Hepatocyte (in vitro differentiated cells): Measurements from ENCODE around the gene ARHGEF4. TPM values are rescaled to one million over a fixed set of nuclear protein-coding genes. Genes with fewer than 3 reads are reported as not detected.
"Not testable (repeated sequence)": the region's sequence is repeated elsewhere in the genome, so short reads cannot be mapped to it uniquely, and the experiment has no call there.

Source experiments
- DNase-seq: peaks from one replicate; pipeline ENCODE4 v3.0.0-alpha.2; 2016; ENCODE audit warnings: low spot score
- H2AFZ ChIP-seq: fragments of 200-600 bp; sonication (generic); 2 replicates; pipeline ENCODE4 v1.6.0; 2016; ENCODE audit warnings: antibody characterized with exemption, mild to moderate bottlenecking
- H3K27ac ChIP-seq: fragments of 200-600 bp; sonication (generic); 2 replicates; pipeline ENCODE4 v1.5.1; 2016; ENCODE audit warnings: mild to moderate bottlenecking
- H3K27me3 ChIP-seq: fragments of 200-600 bp; sonication (generic); 2 replicates; pipeline ENCODE4 v1.6.1; 2016
- H3K36me3 ChIP-seq: fragments of 200-600 bp; sonication (generic); replicated peaks from 2 replicates; pipeline ENCODE4 v1.5.1; 2016; ENCODE audit warnings: low read depth; ENCODE audit not compliant: insufficient read depth
- H3K4me1 ChIP-seq: fragments of 200-600 bp; sonication (generic); 2 replicates; pipeline ENCODE4 v1.5.1; 2016; ENCODE audit warnings: mild to moderate bottlenecking, moderate library complexity; ENCODE audit not compliant: insufficient read depth
- H3K4me2 ChIP-seq: fragments of 200-600 bp; sonication (generic); 2 replicates; pipeline ENCODE4 v1.6.0; 2016
- H3K4me3 ChIP-seq: fragments of 200-600 bp; sonication (generic); 2 replicates; pipeline ENCODE4 v1.5.1; 2016; ENCODE audit warnings: mild to moderate bottlenecking
- H3K79me2 ChIP-seq: fragments of 200-600 bp; sonication (generic); 2 replicates; pipeline ENCODE4 v1.6.0; 2017; ENCODE audit warnings: mild to moderate bottlenecking
- H3K9me2 ChIP-seq: fragments of 200-600 bp; sonication (generic); replicated peaks from 2 replicates; pipeline ENCODE4 v1.6.0; 2017; ENCODE audit warnings: mild to moderate bottlenecking; ENCODE audit not compliant: insufficient read depth
- H3K9me3 ChIP-seq: fragments of 200-600 bp; sonication (generic); 2 replicates; pipeline ENCODE4 v1.5.1; 2016; ENCODE audit warnings: low read depth, mild to moderate bottlenecking
- H4K20me1 ChIP-seq: fragments of 200-600 bp; sonication (generic); 2 replicates; pipeline ENCODE4 v1.6.0; 2016; ENCODE audit warnings: mild to moderate bottlenecking; ENCODE audit not compliant: insufficient read depth, poor library complexity, severe bottlenecking
- EZH2 ChIP-seq: fragments of 200-600 bp; sonication (generic); IDR thresholded peaks from 2 replicates; pipeline ENCODE4 v1.6.1; 2016; ENCODE audit warnings: antibody characterized with exemption, mild to moderate bottlenecking, borderline replicate concordance
- EZH2phosphoT487 ChIP-seq: fragments of 200-600 bp; sonication (generic); IDR thresholded peaks from one replicate; pipeline ENCODE4 v1.6.1; 2018; ENCODE audit warnings: antibody characterized with exemption, mild to moderate bottlenecking, low read depth, moderate library complexity; ENCODE audit not compliant: unreplicated experiment, severe bottlenecking
- WGBS: methylation state at CpG from one replicate; pipeline ENCODE4 v1.1.6; 2016; ENCODE audit warnings: low lambda C conversion rate; ENCODE audit errors: missing lambda C conversion rate; 5-methylcytosine and 5-hydroxymethylcytosine counted together
- polyA plus RNA-seq: library from polyadenylated mRNA; unstranded; fragments of >200 nt; fragmentation: Nextera tagmentation; extraction: Ambion mirVana; gene quantifications from 2 replicates; pipeline ENCODE4 v1.2.1, GENCODE V29; 2016
- total RNA-seq: library from RNA; depleted of rRNA; stranded (reverse); fragments of >200 nt; gene quantifications from 2 replicates; pipeline ENCODE4 v1.2.3, GENCODE V29; 2014
- TF ChIP-seq, protein P1 (sequence below): fragments of 200-600 bp; sonication (generic); IDR thresholded peaks from 2 replicates; pipeline ENCODE4 v1.5.1; 2016; ENCODE audit warnings: antibody characterized with exemption, mild to moderate bottlenecking; ENCODE audit not compliant: poor library complexity

ARHGEF4 gene
- total and polyA plus RNA-seq, 2 experiments from 2014 or later: 11.2 to 15.8 TPM

- peak overlapping the region; percentile 8 for H3K4me2 ChIP-seq
Measured at GRCh38 chr2:131077182-131077846, 240.6 kb downstream of the ARHGEF4 start.

DNA sequence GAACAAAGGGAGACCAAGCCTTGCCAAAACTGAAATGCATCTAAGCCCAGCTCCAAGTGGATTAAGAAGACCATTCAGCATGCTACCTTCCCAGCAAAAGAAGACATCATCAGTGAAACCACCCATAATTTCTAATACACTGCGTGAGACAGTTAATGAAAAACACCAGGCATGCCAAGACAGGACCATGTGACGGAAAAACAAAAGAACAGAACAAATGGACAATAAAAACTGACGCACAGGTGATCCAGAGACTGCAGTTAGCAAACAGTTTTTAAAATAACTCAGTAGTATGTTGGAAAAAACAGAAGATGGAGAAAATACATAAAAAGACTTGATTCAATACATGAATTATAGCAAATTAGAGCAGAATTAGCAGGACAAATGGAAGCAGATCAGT lies 241.3 kb downstream of the ARHGEF4 start:
- Histone ChIP-seq H3K4me2 (no peak overlapping the region), H3K9me2 (no peaks in the 10 kb centered on the region), H4K20me1 (peaks cover 95% of the 10 kb centered on the region), H3K27ac (peak overlapping the region; percentile 87), H3K27me3 (no peaks in the 10 kb centered on the region), H3K4me1 (peaks cover 16% of the 10 kb centered on the region), H2AFZ (no peak overlapping the region), H3K9me3 (no peaks in the 10 kb centered on the region), H3K36me3 (no peaks in the 10 kb centered on the region), H3K4me3 (no peak overlapping the region), H3K79me2 (peaks cover 93% of the 10 kb centered on the region)
- TF ChIP-seq, protein P1, sequence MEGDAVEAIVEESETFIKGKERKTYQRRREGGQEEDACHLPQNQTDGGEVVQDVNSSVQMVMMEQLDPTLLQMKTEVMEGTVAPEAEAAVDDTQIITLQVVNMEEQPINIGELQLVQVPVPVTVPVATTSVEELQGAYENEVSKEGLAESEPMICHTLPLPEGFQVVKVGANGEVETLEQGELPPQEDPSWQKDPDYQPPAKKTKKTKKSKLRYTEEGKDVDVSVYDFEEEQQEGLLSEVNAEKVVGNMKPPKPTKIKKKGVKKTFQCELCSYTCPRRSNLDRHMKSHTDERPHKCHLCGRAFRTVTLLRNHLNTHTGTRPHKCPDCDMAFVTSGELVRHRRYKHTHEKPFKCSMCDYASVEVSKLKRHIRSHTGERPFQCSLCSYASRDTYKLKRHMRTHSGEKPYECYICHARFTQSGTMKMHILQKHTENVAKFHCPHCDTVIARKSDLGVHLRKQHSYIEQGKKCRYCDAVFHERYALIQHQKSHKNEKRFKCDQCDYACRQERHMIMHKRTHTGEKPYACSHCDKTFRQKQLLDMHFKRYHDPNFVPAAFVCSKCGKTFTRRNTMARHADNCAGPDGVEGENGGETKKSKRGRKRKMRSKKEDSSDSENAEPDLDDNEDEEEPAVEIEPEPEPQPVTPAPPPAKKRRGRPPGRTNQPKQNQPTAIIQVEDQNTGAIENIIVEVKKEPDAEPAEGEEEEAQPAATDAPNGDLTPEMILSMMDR: no peak
- no peak for TF ChIP-seq EZH2phosphoT487
- no peak for TF ChIP-seq EZH2
- WGBS: 71% methylated on average over 3 of the region's 3 CpGs
- DNase-seq: no peak

More at GRCh38 chr2:131077182-131077846, 240.6 kb downstream of the ARHGEF4 start:
- Histone ChIP-seq H3K4me3 (no peak overlapping the region), H3K4me1 (peaks cover 16% of the 10 kb centered on the region), H3K79me2 (peaks cover 93% of the 10 kb centered on the region), H3K27ac (peak overlapping the region; percentile 87), H2AFZ (no peak overlapping the region), H3K27me3 (no peaks in the 10 kb centered on the region), H3K9me3 (no peaks in the 10 kb centered on the region), H3K36me3 (no peaks in the 10 kb centered on the region), H4K20me1 (peaks cover 95% of the 10 kb centered on the region), H3K9me2 (no peaks in the 10 kb centered on the region)
- TF ChIP-seq EZH2phosphoT487 (no peak), EZH2 (no peak)
- TF ChIP-seq, protein P1: no peak
- 86% methylated on average over 11 of the region's 11 CpGs for WGBS
- no peak for DNase-seq

GRCh38 chr2:131079931-131080330 lies 243.2 kb downstream of the ARHGEF4 start:
- not testable (repeated sequence) for H3K9me3 ChIP-seq, H3K27me3 ChIP-seq, DNase-seq, H3K9me2 ChIP-seq, H3K36me3 ChIP-seq, H3K4me3 ChIP-seq, H3K4me2 ChIP-seq, H2AFZ ChIP-seq, H3K27ac ChIP-seq
- 96% methylated on average over 6 of the region's 6 CpGs for WGBS
- Histone ChIP-seq H3K79me2 (peaks cover 93% of the 10 kb centered on the region), H3K4me1 (peaks cover 16% of the 10 kb centered on the region), H4K20me1 (peaks cover 95% of the 10 kb centered on the region)

GRCh38 chr2:131081190-131081589 lies 244.5 kb downstream of the ARHGEF4 start:
- H2AFZ ChIP-seq: no peak overlapping the region
- DNase-seq: no peak
- peaks cover 96% of the 10 kb centered on the region for H4K20me1 ChIP-seq
- peak overlapping the region; percentile 16 for H3K27ac ChIP-seq
- no peak overlapping the region for H3K4me2 ChIP-seq
- no peaks in the 10 kb centered on the region for H3K9me3 ChIP-seq
- H3K79me2 ChIP-seq: peaks cover 93% of the 10 kb centered on the region
- H3K36me3 ChIP-seq: no peaks in the 10 kb centered on the region
- peaks cover 16% of the 10 kb centered on the region for H3K4me1 ChIP-seq
- no peak overlapping the region for H3K4me3 ChIP-seq
- TF ChIP-seq EZH2: no peak
- TF ChIP-seq, protein P1: no peak
- TF ChIP-seq EZH2phosphoT487: no peak
- 92% methylated on average over 4 of the region's 4 CpGs for WGBS
- no peaks in the 10 kb centered on the region for H3K27me3 ChIP-seq
- H3K9me2 ChIP-seq: no peaks in the 10 kb centered on the region
